CD4-positive, alpha-beta T cell (primary cell): ENCODE data around the gene ENGASE. TPM values are rescaled to one million over a fixed set of nuclear protein-coding genes. Genes with fewer than 3 reads are reported as not detected.
"Not testable (repeated sequence)": the region's sequence is repeated elsewhere in the genome, so short reads cannot be mapped to it uniquely, and the experiment has no call there.

Experiments
- ATAC-seq: fragments of 200-7000 bp; cut with Tn5 transposase; one replicate; pipeline ENCODE4 v1.10.0; 2022; ENCODE audit warnings: mild to moderate bottlenecking; ENCODE audit not compliant: poor library complexity
- CTCF ChIA-PET: fragments of 350-600 bp; sonication (Branson Sonifier 250); formaldehyde crosslinking; loops from one replicate; lab custom pipeline; 2021; ENCODE audit warnings: antibody characterized with exemption, inconsistent platforms; lab: Charles Lee
- POLR2A ChIA-PET: fragments of 350-600 bp; sonication (Branson Sonifier 250); formaldehyde crosslinking; loops from one replicate; lab custom pipeline; 2021; ENCODE audit warnings: antibody characterized with exemption, inconsistent platforms; lab: Charles Lee
- DNase-seq, 14 experiments: peaks; one replicate each; pipeline ENCODE4 v3.0.0-alpha.2; 2013 to 2020; ENCODE audit warnings: mixed read lengths in 2 of 14
- H3K27ac ChIP-seq, 2 donors: one replicate each; pipeline versions ENCODE4 v1.5.1 to v1.7.0; 2013; ENCODE audit warnings: low read length in 2 of 2, low read depth in 1 of 2, mild to moderate bottlenecking in 1 of 2
- H3K27me3 ChIP-seq, 2 experiments: 1 replicate in 1 of 2; 2 replicates in 1 of 2; pipeline versions ENCODE4 v1.6.1 to v1.7.0; 2013; ENCODE audit warnings: low read length in 2 of 2, control low read depth in 1 of 2, mild to moderate bottlenecking in 1 of 2, moderate library complexity in 1 of 2; ENCODE audit not compliant: insufficient read depth in 2 of 2, control insufficient read depth in 1 of 2
- H3K36me3 ChIP-seq: one replicate; pipeline ENCODE4 v1.6.1; 2013; ENCODE audit warnings: low read length, control low read depth; ENCODE audit not compliant: insufficient read depth
- H3K4me1 ChIP-seq: one replicate; pipeline ENCODE4 v1.6.1; 2013; ENCODE audit warnings: low read length, control low read depth; ENCODE audit not compliant: insufficient read depth
- H3K4me3 ChIP-seq: one replicate; pipeline ENCODE4 v1.5.1; 2013; ENCODE audit warnings: mild to moderate bottlenecking, low read length, moderate library complexity
- H3K9me3 ChIP-seq, 2 experiments: 1 replicate in 1 of 2; 2 replicates in 1 of 2; pipeline versions ENCODE4 v1.6.1 to v1.7.0; 2013; ENCODE audit warnings: low read length in 2 of 2, mild to moderate bottlenecking in 2 of 2, control low read depth in 1 of 2, moderate library complexity in 1 of 2; ENCODE audit not compliant: control insufficient read depth in 1 of 2, insufficient read depth in 1 of 2
- H3K27ac Mint-ChIP-seq: one replicate; pipeline ENCODE4 v1.8.0; 2020; ENCODE audit warnings: mixed read lengths
- H3K27me3 Mint-ChIP-seq: one replicate; pipeline ENCODE4 v1.8.0; 2021; ENCODE audit warnings: mixed read lengths
- H3K36me3 Mint-ChIP-seq: one replicate; pipeline ENCODE4 v1.8.0; 2021; ENCODE audit warnings: low read depth, mixed read lengths
- H3K4me1 Mint-ChIP-seq: one replicate; pipeline ENCODE4 v1.8.0; 2021; ENCODE audit warnings: low read depth, mixed read lengths
- H3K4me3 Mint-ChIP-seq: one replicate; pipeline ENCODE4 v1.8.0; 2020; ENCODE audit warnings: mild to moderate bottlenecking, mixed read lengths
- H3K9me3 Mint-ChIP-seq: one replicate; pipeline ENCODE4 v1.8.0; 2020; ENCODE audit warnings: mixed read lengths
- intact Hi-C, 2 experiments: fragments of 100-400 bp; cut with DNase I in 1 of 2; cut with micrococcal nuclease in 1 of 2; formaldehyde crosslinking; loops; one replicate each; pipeline versions ENCODE4 v1.15.1 to v1.9.0; 2023 to 2025; cut with DNase I, micrococcal nuclease
- total RNA-seq, 174 experiments: library from RNA in 2 of 174; stranded (reverse) in 2 of 174; gene quantifications; one replicate each; pipeline ENCODE4 v1.2.3 and lab custom pipeline; 2021 to 2026
- TF ChIP-seq, protein P1 (sequence below): fragments of 200-600 bp; IDR thresholded peaks from one replicate; pipeline ENCODE4 v1.8.0; 2022; ENCODE audit warnings: antibody characterized with exemption, mild to moderate bottlenecking

The ENGASE gene
- total RNA-seq, 2 experiments from 2014 or later: 49.8 to 50.9 TPM

DNA sequence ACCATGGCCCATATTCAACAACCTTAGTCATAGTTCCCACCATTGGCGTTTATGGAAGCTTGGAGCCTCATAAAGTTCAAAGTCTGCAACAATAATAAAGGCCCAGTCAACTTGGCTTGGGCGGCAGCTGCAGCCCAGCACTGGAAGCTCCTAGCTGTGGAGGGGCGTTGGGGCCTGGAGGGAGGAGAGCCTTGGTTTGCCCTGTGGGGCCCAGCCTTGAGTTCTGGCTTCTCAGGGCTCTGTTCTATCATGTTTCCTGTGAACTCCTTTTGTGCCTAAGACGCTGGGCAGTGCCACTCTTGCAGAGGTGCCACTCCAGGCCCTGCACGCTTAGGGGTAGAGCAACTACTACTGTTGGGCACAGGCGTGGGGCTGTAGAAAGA, 927 bp upstream of the ENGASE start:
- ChIA-PET CTCF (interaction anchor here (1.5 kb wide), 2 partner anchors 9 kb away, joined by 5 to 6 read pairs; no protein-coding TSS in a partner anchor), POLR2A (no interaction called here)
- DNase-seq (peak in 1 of 14 experiments; percentile 21), ATAC-seq (no peak)
- Histone ChIP-seq H3K36me3 (peaks cover 9% of the 10 kb centered on the region), H3K27ac (no peak overlapping the region), H3K4me1 (peaks cover 28% of the 10 kb centered on the region), H3K9me3 (no peaks in the 10 kb centered on the region), H3K4me3 (no peak overlapping the region), H3K27me3 (no peaks in the 10 kb centered on the region)
- H3K27ac Mint-ChIP-seq: no peak overlapping the region
- no peaks in the 10 kb centered on the region for H3K27me3 Mint-ChIP-seq
- no peaks in the 10 kb centered on the region for H3K9me3 Mint-ChIP-seq
- TF ChIP-seq, protein P1, sequence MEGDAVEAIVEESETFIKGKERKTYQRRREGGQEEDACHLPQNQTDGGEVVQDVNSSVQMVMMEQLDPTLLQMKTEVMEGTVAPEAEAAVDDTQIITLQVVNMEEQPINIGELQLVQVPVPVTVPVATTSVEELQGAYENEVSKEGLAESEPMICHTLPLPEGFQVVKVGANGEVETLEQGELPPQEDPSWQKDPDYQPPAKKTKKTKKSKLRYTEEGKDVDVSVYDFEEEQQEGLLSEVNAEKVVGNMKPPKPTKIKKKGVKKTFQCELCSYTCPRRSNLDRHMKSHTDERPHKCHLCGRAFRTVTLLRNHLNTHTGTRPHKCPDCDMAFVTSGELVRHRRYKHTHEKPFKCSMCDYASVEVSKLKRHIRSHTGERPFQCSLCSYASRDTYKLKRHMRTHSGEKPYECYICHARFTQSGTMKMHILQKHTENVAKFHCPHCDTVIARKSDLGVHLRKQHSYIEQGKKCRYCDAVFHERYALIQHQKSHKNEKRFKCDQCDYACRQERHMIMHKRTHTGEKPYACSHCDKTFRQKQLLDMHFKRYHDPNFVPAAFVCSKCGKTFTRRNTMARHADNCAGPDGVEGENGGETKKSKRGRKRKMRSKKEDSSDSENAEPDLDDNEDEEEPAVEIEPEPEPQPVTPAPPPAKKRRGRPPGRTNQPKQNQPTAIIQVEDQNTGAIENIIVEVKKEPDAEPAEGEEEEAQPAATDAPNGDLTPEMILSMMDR: no peak
- H3K36me3 Mint-ChIP-seq: peaks cover 5% of the 10 kb centered on the region
- peaks cover 20% of the 10 kb centered on the region for H3K4me1 Mint-ChIP-seq
- intact Hi-C loops: loop anchor here in 1 of 2 experiments (10.0 kb wide), 1 partner anchor 921 kb away; no protein-coding TSS in a partner anchor
- H3K4me3 Mint-ChIP-seq: peak overlapping the region; percentile 92

DNA sequence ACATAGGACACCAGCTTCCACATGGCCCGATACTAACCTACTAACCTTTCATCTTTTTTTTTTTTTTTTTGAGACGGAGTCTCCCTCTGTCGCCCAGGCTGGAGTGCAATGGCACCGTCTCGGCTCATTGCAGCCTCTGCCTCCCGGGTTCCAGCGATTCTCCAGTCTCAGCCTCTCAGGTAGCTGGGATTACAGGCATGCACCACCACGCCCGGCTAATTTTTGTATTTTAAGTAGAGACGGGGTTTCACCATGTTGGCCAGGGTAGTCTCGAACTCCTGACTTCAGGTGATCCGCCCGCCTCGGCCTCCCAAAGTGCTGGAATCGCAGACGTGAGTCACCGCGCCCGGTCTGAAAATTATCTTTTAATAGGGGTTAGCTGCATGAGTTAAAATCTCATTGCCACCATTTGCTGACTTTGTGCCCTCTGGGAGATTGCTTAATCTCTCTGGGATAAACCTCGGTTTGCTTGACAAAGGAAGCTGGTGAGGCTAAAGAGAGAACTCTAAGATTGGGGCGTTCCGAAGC, 439 bp upstream of the ENGASE start:
- ATAC-seq, H3K27ac ChIP-seq, H3K27me3 ChIP-seq, H3K9me3 ChIP-seq, H3K27me3 Mint-ChIP-seq, H3K36me3 Mint-ChIP-seq, DNase-seq, H3K9me3 Mint-ChIP-seq: not testable (repeated sequence)
- peak overlapping the region; percentile 51 for H3K4me3 ChIP-seq
- Mint-ChIP-seq H3K4me3 (peak overlapping the region; percentile 92), H3K27ac (peak overlapping the region; percentile 81), H3K4me1 (peaks cover 20% of the 10 kb centered on the region)
- H3K36me3 ChIP-seq: peaks cover 14% of the 10 kb centered on the region
- H3K4me1 ChIP-seq: peaks cover 28% of the 10 kb centered on the region
- ChIA-PET POLR2A (interaction anchor here (0.6 to 1.0 kb wide), 4 partner anchors 18 to 65 kb away, joined by 3 read pairs; partner anchors contain the start of gene CANT1), CTCF (interaction anchor here (1.0 to 1.5 kb wide), 3 partner anchors 8 to 327 kb away, joined by 4 to 6 read pairs (median 5); no protein-coding TSS in a partner anchor)
- intact Hi-C loops: loop anchor here in 1 of 2 experiments (10.0 kb wide), 1 partner anchor 921 kb away; no protein-coding TSS in a partner anchor

DNA sequence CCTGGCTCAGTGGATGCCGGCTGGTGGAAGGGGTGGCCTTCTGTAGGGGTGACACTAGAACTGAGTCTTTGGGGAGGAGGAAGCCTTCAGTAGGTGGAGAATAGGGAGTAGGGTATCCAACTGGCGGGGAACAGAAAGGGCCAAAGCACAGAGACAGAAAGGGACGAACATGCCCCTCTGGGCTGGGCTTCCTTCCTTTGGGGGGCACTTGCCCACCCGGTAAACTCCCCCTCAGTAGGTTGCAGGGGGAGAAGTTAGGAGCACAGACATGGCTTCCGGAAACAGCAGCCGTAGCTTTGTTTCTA, 774 bp downstream of the ENGASE start:
- peaks cover 20% of the 10 kb centered on the region for H3K4me1 Mint-ChIP-seq
- ChIA-PET POLR2A (no interaction called here), CTCF (no interaction called here)
- Histone ChIP-seq H3K27me3 (no peaks in the 10 kb centered on the region), H3K27ac (peak overlapping the region; percentile 26 to 56), H3K4me3 (peak overlapping the region; percentile 61), H3K4me1 (peaks cover 28% of the 10 kb centered on the region), H3K36me3 (peaks cover 26% of the 10 kb centered on the region), H3K9me3 (no peaks in the 10 kb centered on the region)
- H3K27ac Mint-ChIP-seq: peak overlapping the region; percentile 79
- ATAC-seq (peak; percentile 36), DNase-seq (peak in 4 of 14 experiments; percentile 17 to 50 (median 28))
- H3K4me3 Mint-ChIP-seq: peak overlapping the region; percentile 83
- TF ChIP-seq, protein P1: no peak
- H3K9me3 Mint-ChIP-seq: no peaks in the 10 kb centered on the region
- peaks cover 19% of the 10 kb centered on the region for H3K36me3 Mint-ChIP-seq
- H3K27me3 Mint-ChIP-seq: no peaks in the 10 kb centered on the region
- intact Hi-C loops: loop anchor here in 1 of 2 experiments (10.0 kb wide), 1 partner anchor 919 kb away; no protein-coding TSS in a partner anchor
